ENCODE measurements around the gene DRC7. TPM values are rescaled to one million over a fixed set of nuclear protein-coding genes. Genes with fewer than 3 reads are reported as not detected.

Gene DRC7
- total and polyA plus RNA-seq, 4 donors = 0.06 to 1.8 (median 0.08) TPM; not detected in 1

DNA sequence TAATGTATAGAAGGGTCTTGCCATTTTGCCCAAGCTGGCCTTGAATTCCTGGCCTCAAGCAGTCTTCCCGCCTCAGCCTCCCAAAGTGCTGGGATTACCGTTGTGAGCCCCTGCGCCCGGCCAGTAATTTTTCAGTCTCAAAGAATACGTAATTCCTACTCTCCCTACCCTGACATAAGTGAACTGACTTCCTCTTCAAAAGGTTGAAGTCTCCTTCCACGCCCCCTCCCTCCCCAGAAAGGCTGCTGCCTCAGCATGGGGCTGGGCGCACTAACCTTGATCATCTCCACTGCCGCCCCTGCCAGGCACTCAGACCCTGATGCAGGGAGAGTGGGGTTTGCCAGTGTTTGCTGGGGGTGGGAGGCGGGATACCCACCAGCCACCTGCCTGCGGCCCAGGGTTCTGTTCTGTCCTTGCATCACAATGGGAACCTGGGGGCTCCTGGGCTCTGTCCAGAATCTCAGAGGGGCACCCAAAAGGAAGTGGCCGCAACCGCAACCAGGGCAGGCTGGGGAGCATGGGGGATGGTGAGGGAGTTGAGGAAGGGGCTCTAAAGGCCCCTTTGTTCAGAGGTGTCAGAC lies 80.2 kb downstream of the DRC7 start:
- TF ChIP-seq RAD21 (IDR thresholded peaks at IDR 0.05) (no peak), JUND (IDR thresholded peaks at IDR 0.05) (no peak), HNF4A (conservative IDR thresholded peaks at IDR 0.05) (no peak), REST (IDR thresholded peaks at IDR 0.05) (no peak), TAF1 (conservative IDR thresholded peaks at IDR 0.05) (no peak), ATF3 (IDR thresholded peaks at IDR 0.05) (no peak), CTCF (IDR thresholded peaks at IDR 0.05; ENCODE audit: low read depth, low read length, missing input control) (no peak), RXRA (IDR thresholded peaks at IDR 0.05) (no peak), FOXA2 (IDR thresholded peaks at IDR 0.05) (no peak), YY1 (IDR thresholded peaks at IDR 0.05) (no peak), HNF4G (IDR thresholded peaks at IDR 0.05) (no peak), SP1 (IDR thresholded peaks at IDR 0.05) (no peak), FOXA1 (IDR thresholded peaks at IDR 0.05) (no peak), EGR1 (IDR thresholded peaks at IDR 0.05; ENCODE audit: low read depth in 2 of 2) (no peak), NR2F2 (IDR thresholded peaks at IDR 0.05) (no peak), GABPA (IDR thresholded peaks at IDR 0.05 in 1 of 2, conservative IDR thresholded peaks at IDR 0.05 in 1 of 2) (no peak)
- TF ChIP-seq, protein P1, sequence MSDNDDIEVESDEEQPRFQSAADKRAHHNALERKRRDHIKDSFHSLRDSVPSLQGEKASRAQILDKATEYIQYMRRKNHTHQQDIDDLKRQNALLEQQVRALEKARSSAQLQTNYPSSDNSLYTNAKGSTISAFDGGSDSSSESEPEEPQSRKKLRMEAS (IDR thresholded peaks at IDR 0.05) = no peak
- TF ChIP-seq, protein P2, sequence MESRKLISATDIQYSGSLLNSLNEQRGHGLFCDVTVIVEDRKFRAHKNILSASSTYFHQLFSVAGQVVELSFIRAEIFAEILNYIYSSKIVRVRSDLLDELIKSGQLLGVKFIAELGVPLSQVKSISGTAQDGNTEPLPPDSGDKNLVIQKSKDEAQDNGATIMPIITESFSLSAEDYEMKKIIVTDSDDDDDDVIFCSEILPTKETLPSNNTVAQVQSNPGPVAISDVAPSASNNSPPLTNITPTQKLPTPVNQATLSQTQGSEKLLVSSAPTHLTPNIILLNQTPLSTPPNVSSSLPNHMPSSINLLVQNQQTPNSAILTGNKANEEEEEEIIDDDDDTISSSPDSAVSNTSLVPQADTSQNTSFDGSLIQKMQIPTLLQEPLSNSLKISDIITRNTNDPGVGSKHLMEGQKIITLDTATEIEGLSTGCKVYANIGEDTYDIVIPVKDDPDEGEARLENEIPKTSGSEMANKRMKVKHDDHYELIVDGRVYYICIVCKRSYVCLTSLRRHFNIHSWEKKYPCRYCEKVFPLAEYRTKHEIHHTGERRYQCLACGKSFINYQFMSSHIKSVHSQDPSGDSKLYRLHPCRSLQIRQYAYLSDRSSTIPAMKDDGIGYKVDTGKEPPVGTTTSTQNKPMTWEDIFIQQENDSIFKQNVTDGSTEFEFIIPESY (IDR thresholded peaks at IDR 0.05) = no peak
- no peak overlapping the region for H3K4me3 ChIP-seq (ENCODE audit: low read depth in 1 of 3, low read length in 3 of 3)
- no peaks in the 10 kb centered on the region for H3K27me3 ChIP-seq (ENCODE audit: control insufficient read depth in 4 of 4, insufficient read depth in 4 of 4, low read length in 3 of 4)
- H3K27ac ChIP-seq (ENCODE audit: low read depth in 1 of 2, low read length in 2 of 2) = no peak overlapping the region
- WGBS = 90% methylated on average over 12 of the region's 12 CpGs
- DNase-seq (ENCODE audit: low spot score) = no peak
- H3K9me3 ChIP-seq (ENCODE audit: control insufficient read depth in 4 of 4, low read length in 3 of 4) = no peaks in the 10 kb centered on the region
- H3K36me3 ChIP-seq (ENCODE audit: control insufficient read depth in 4 of 4, insufficient read depth in 3 of 4, low read depth in 1 of 4, low read length in 3 of 4) = peaks cover 16 to 41% (median 22%) of the 10 kb centered on the region in 4 donors
- no peaks in the 10 kb centered on the region for H3K4me1 ChIP-seq (ENCODE audit: control insufficient read depth in 4 of 4, insufficient read depth in 4 of 4, low read length in 3 of 4)
- H3K9ac ChIP-seq (ENCODE audit: low read depth in 1 of 2, low read length in 2 of 2) = no peak overlapping the region
